ENCODE measurements around the gene CBX4. TPM values are rescaled to one million over a fixed set of nuclear protein-coding genes. Genes with fewer than 3 reads are reported as not detected.

Gene CBX4
- total and polyA plus RNA-seq, 10 donors, result 12.3 to 48.0 (median 25.4) TPM

DNA sequence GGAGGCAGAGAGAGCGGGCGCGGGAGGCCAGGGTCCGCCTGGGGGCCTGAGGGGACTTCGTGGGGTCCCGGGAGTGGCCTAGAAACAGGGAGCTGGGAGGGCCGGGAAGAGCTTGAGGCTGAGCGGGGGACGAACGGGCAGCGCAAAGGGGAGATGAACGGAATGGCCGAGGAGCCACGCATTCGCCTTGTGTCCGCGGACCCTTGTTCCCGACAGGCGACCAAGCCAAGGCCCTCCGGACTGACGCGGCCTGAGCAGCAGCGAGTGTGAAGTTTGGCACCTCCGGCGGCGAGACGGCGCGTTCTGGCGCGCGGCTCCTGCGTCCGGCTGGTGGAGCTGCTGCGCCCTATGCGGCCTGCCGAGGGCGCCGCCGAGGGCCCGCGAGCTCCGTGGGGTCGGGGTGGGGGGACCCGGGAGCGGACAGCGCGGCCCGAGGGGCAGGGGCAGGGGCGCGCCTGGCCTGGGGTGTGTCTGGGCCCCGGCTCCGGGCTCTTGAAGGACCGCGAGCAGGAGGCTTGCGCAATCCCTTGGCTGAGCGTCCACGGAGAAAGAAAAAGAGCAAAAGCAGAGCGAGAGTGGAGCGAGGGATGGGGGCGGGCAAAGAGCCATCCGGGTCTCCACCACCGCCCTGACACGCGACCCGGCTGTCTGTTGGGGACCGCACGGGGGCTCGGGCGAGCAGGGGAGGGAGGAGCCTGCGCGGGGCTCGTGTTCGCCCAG, 1.2 kb upstream of the CBX4 start:
- peak; percentile 88 for DNase-seq
- Histone ChIP-seq H3K36me3 (peaks cover 0 to 15% (median 1%) of the 10 kb centered on the region in 6 donors), H3K4me1 (peaks cover 55 to 89% (median 86%) of the 10 kb centered on the region in 6 donors), H3K27ac (peak overlapping the region in 3 of 8 donors; percentile 98 to 99 (median 99)), H3K27me3 (replicated peaks in 1 of 7) (peaks cover 18 to 60% (median 55%) of the 10 kb centered on the region in 7 donors), H3K4me3 (peak overlapping the region in 6 of 8 donors; percentile 13 to 96 (median 90)), H3K9me3 (peaks cover 0 to 4% (median 0%) of the 10 kb centered on the region in 8 donors)
- intact Hi-C loops (cut with DNase I; ENCODE audit: low total_unique reads), result loop anchor here (5.0 to 10.0 kb wide), 2 partner anchors 38 to 144 kb away; no protein-coding TSS in a partner anchor
- 5 to 9% (median 6%) methylated on average over 37 to 74 of the region's 74 CpGs for WGBS, 5 donors
- no peak for TF ChIP-seq POLR2A (IDR thresholded peaks at IDR 0.05)
- peak in 2 of 11 experiments; percentile 22 to 23 for TF ChIP-seq CTCF (IDR thresholded peaks at IDR 0.05 in 8 of 11, conservative IDR thresholded peaks at IDR 0.05 in 3 of 11)
- TF ChIP-seq POLR2AphosphoS5 (IDR thresholded peaks at IDR 0.05), result peak in 2 of 3 donors; percentile 2 to 65

- 0 to 2% (median 1%) methylated on average over 32 to 67 of the region's 67 CpGs for WGBS, 5 donors
- H3K4me1 ChIP-seq, result peaks cover 42 to 89% (median 82%) of the 10 kb centered on the region in 6 donors
- peaks cover 3 to 32% (median 18%) of the 10 kb centered on the region in 6 donors for H3K36me3 ChIP-seq
- DNase-seq, result peak; percentile 91
- intact Hi-C loops (cut with DNase I; ENCODE audit: low total_unique reads), result loop anchor here (10.0 kb wide), 1 partner anchor 94 kb away; no protein-coding TSS in a partner anchor
- TF ChIP-seq CTCF (IDR thresholded peaks at IDR 0.05 in 8 of 11, conservative IDR thresholded peaks at IDR 0.05 in 3 of 11) (no peak), POLR2A (IDR thresholded peaks at IDR 0.05) (no peak), POLR2AphosphoS5 (IDR thresholded peaks at IDR 0.05) (peak in 2 of 3 donors; percentile 57 to 73)
- H3K9me3 ChIP-seq, result peaks cover 0 to 4% (median 0%) of the 10 kb centered on the region in 8 donors
- peak overlapping the region; percentile 93 to 99 (median 98) for H3K27ac ChIP-seq
- peak overlapping the region; percentile 77 to 96 (median 88) for H3K4me3 ChIP-seq
- peaks cover 18 to 43% (median 42%) of the 10 kb centered on the region in 7 donors for H3K27me3 ChIP-seq (replicated peaks in 1 of 7)
Observed at GRCh38 chr17:79838522-79839274, 542 bp downstream of the CBX4 start.

DNA sequence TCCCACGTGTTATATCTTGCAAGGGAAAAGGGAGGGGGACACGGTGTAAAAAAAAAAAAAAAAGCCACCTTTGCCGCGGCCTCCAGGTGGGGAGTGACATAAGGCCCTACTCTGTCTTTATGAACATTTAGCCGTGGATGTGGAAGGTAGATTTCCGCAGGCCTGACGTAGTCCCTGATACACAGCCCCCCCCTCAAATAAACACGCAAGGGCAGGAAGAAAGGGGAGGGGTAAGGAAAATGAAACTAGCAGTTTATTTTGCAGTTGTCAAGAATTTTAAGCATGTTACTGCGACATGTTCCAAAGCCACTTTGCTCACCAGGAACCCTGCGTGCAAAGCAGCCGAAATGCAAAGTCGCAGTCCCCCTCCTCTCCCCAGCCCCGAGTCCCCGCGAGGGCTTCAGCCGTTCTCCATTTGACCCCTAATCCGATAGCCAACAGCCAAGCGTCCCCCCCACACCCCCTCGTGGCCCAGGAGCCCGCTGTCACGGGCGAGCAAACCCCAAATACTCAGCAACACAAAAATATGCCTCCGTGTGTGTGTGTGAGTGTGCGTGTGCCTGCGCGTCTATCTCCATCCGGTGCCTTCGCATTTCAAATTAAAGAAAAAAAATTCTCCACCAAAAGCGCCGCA, 1.2 kb downstream of the CBX4 start:
- 0 to 2% (median 1%) methylated on average over 29 to 30 of the region's 30 CpGs for WGBS, 5 donors
- Histone ChIP-seq H3K9me3 (peaks cover 0 to 4% (median 0%) of the 10 kb centered on the region in 8 donors), H3K4me3 (peak overlapping the region; percentile 77 to 96 (median 88)), H3K4me1 (peaks cover 39 to 89% (median 82%) of the 10 kb centered on the region in 6 donors), H3K36me3 (peaks cover 3 to 39% (median 23%) of the 10 kb centered on the region in 6 donors), H3K27me3 (replicated peaks in 1 of 7) (peaks cover 15 to 36% (median 35%) of the 10 kb centered on the region in 7 donors), H3K27ac (peak overlapping the region; percentile 93 to 99 (median 98))
- TF ChIP-seq POLR2A (IDR thresholded peaks at IDR 0.05), result no peak
- peak in 1 of 3 donors; percentile 33 for TF ChIP-seq POLR2AphosphoS5 (IDR thresholded peaks at IDR 0.05)
- peak in 1 of 11 experiments; percentile 4 for TF ChIP-seq CTCF (IDR thresholded peaks at IDR 0.05 in 8 of 11, conservative IDR thresholded peaks at IDR 0.05 in 3 of 11)
- intact Hi-C loops (cut with DNase I; ENCODE audit: low total_unique reads), result loop anchor here (10.0 kb wide), 1 partner anchor 93 kb away; no protein-coding TSS in a partner anchor
- DNase-seq, result peak; percentile 87
